K562 (cell line): Measurements from ENCODE around the gene SLC25A44. TPM values are rescaled to one million over a fixed set of nuclear protein-coding genes. Genes with fewer than 3 reads are reported as not detected.

Experiments used
- EZH2 ChIP-seq: IDR thresholded peaks from 2 replicates; pipeline ENCODE4 v1.6.1; 2012; ENCODE audit warnings: low read depth, mild to moderate bottlenecking, inconsistent platforms, low read length, borderline replicate concordance
- NR2C2 ChIP-seq, 2 experiments: fragments of 200-800 bp in 1 of 2; sonication (Bioruptor generic) in 1 of 2; sonication (generic) in 1 of 2; formaldehyde crosslinking in 1 of 2; IDR thresholded peaks; 2 replicates each; pipeline versions ENCODE4 v1.6.1 to v1.8.0; 2016 to 2022; ENCODE audit warnings: mild to moderate bottlenecking in 1 of 2, missing compliant biosample characterization in 1 of 2, missing genetic modification characterization in 1 of 2, missing genetic modification reagents in 1 of 2
- PHF20 ChIP-seq: fragments of 450-650 bp; IDR thresholded peaks from 2 replicates; pipeline ENCODE4 v1.6.1; 2018; ENCODE audit not compliant: partially characterized antibody
- PTTG1 ChIP-seq: fragments of 450-650 bp; IDR thresholded peaks from 2 replicates; pipeline ENCODE4 v1.6.1; 2016; ENCODE audit warnings: low read depth, mild to moderate bottlenecking, missing genetic modification characterization, missing compliant biosample characterization
- SREBF2 ChIP-seq: sonication (generic); formaldehyde crosslinking; IDR thresholded peaks from 2 replicates; pipeline ENCODE4 v1.4.0; 2020; ENCODE audit warnings: mild to moderate bottlenecking, missing genetic modification reagents
- SRSF1 ChIP-seq: fragments of 200-400 bp; formaldehyde crosslinking; IDR thresholded peaks from 2 replicates; pipeline ENCODE4 v1.6.1; 2017; ENCODE audit warnings: mild to moderate bottlenecking, low read depth, low read length, moderate library complexity
- TRIM28 ChIP-seq: fragments of 450-650 bp; IDR thresholded peaks from 2 replicates; pipeline ENCODE4 v1.6.1; 2017
- TSC22D4 ChIP-seq: fragments of 450-650 bp; IDR thresholded peaks from 2 replicates; pipeline ENCODE4 v1.6.1; 2016; ENCODE audit warnings: missing genetic modification characterization, missing biosample characterization, control low read depth
- ZNF263 ChIP-seq: sonication (generic); formaldehyde crosslinking; IDR thresholded peaks from 2 replicates; pipeline ENCODE4 v1.8.0; 2022; ENCODE audit warnings: mild to moderate bottlenecking, missing genetic modification reagents, borderline replicate concordance
- ZNF561 ChIP-seq: fragments of 450-650 bp; formaldehyde crosslinking; conservative IDR thresholded peaks from 2 replicates; pipeline ENCODE4 v1.4.0; 2020; ENCODE audit warnings: mild to moderate bottlenecking, moderate library complexity
- polyA plus RNA-seq, 8 experiments: library from polyadenylated mRNA; depleted of rRNA in 4 of 8; stranded (reverse) in 5 of 8; unstranded in 3 of 8; fragments of >200 nt; fragmentation: Nextera tagmentation in 2 of 8; fragmentation: Illumina TruSeq in 1 of 8; extraction: Ambion mirVana in 2 of 8; extraction: Trizol in 1 of 8; gene quantifications; 2 replicates each; pipeline versions ENCODE4 v1.2.1 to v1.2.3, GENCODE V29; 2011 to 2014; ENCODE audit warnings: inconsistent platforms in 1 of 8, missing spikeins in 1 of 8
- total RNA-seq, 7 experiments: library from RNA; depleted of rRNA in 6 of 7; stranded (reverse); fragments of >200 nt in 6 of 7; fragmentation: Illumina TruSeq in 2 of 7; extraction: Trizol in 2 of 7; gene quantifications; 2 replicates each; pipeline versions ENCODE4 v1.2.1 to v1.2.3, GENCODE V29; 2011 to 2021; ENCODE audit warnings: low replicate concordance in 1 of 7
- TF ChIP-seq, protein P1 (sequence below), 2 experiments: fragments of 450-650 bp in 1 of 2; sonication (generic) in 1 of 2; formaldehyde crosslinking in 1 of 2; IDR thresholded peaks; 2 replicates each; pipeline versions ENCODE4 v1.7.1 to v1.9.0; 2016 to 2022; ENCODE audit warnings: inconsistent platforms in 1 of 2, mild to moderate bottlenecking in 1 of 2, missing genetic modification reagents in 1 of 2
- TF ChIP-seq, protein P2 (sequence below): fragments of 250-450 bp; sonication (Bioruptor Pico); IDR thresholded peaks from 2 replicates; pipeline ENCODE4 v1.8.0; 2021; ENCODE audit warnings: mild to moderate bottlenecking, moderate library complexity
- TF ChIP-seq, protein P3 (sequence below): fragments of 450-650 bp; IDR thresholded peaks from 2 replicates; pipeline ENCODE4 v1.6.1; 2016; ENCODE audit warnings: antibody characterized with exemption

The SLC25A44 gene
- total and polyA plus RNA-seq, 9 of the 15 experiments (the other 6 are each of a cell fraction or from before 2014, with no cell fraction given): 4.4 to 22.8 (median 12.5) TPM

DNA sequence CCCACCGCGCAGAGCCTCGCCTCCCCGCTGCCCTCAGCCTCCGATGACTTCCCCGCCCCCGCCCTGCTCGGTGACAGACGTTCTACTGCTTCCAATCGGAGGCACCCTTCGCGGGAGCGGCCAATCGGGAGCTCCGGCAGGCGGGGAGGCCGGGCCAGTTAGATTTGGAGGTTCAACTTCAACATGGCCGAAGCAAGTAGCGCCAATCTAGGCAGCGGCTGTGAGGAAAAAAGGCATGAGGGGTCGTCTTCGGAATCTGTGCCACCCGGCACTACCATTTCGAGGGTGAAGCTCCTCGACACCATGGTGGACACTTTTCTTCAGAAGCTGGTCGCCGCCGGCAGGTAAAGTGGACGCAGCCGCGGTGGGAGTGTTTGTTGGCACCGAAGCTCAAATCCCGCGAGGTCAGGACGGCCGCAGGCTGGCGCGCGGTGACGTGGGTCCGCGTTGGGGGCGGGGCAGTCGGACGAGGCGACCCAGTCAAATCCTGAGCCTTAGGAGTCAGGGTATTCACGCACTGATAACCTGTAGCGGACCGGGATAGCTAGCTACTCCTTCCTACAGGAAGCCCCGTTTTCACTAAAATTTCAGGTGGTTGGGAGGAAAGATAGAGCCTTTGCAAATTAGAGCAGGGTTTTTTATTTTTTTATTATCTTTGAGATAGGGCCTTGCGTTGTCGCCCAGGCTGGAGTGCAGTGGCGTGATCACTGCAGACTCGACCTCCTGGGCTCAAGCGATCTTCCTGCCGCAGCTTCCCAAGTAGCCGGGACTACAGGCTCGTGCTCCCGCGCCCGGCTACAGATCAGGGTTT is 19.1 kb downstream of the SLC25A44 start, which contains the start of gene PMF1 (continued):
- TF ChIP-seq PHF20 (peak; percentile 86), EZH2 (no peak), SRSF1 (no peak), ZNF263 (CRISPR knock-in tag) (no peak), TSC22D4 (tag) (no peak), SREBF2 (CRISPR knock-in tag) (no peak), NR2C2 (CRISPR knock-in tag; IDR thresholded peaks at IDR 0.05) (no peak; the same call in 1 of the 2 replicates), NR2C2 (tag; IDR thresholded peaks at IDR 0.05) (peak; percentile 81), ZNF561 (no peak), TRIM28 (0 out of 2 replicates have a peak, but pooled peaks have one; percentile 56), PTTG1 (tag) (no peak)
- TF ChIP-seq, protein P1, sequence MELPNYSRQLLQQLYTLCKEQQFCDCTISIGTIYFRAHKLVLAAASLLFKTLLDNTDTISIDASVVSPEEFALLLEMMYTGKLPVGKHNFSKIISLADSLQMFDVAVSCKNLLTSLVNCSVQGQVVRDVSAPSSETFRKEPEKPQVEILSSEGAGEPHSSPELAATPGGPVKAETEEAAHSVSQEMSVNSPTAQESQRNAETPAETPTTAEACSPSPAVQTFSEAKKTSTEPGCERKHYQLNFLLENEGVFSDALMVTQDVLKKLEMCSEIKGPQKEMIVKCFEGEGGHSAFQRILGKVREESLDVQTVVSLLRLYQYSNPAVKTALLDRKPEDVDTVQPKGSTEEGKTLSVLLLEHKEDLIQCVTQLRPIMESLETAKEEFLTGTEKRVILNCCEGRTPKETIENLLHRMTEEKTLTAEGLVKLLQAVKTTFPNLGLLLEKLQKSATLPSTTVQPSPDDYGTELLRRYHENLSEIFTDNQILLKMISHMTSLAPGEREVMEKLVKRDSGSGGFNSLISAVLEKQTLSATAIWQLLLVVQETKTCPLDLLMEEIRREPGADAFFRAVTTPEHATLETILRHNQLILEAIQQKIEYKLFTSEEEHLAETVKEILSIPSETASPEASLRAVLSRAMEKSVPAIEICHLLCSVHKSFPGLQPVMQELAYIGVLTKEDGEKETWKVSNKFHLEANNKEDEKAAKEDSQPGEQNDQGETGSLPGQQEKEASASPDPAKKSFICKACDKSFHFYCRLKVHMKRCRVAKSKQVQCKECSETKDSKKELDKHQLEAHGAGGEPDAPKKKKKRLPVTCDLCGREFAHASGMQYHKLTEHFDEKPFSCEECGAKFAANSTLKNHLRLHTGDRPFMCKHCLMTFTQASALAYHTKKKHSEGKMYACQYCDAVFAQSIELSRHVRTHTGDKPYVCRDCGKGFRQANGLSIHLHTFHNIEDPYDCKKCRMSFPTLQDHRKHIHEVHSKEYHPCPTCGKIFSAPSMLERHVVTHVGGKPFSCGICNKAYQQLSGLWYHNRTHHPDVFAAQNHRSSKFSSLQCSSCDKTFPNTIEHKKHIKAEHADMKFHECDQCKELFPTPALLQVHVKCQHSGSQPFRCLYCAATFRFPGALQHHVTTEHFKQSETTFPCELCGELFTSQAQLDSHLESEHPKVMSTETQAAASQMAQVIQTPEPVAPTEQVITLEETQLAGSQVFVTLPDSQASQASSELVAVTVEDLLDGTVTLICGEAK (IDR thresholded peaks at IDR 0.05): peak; percentile 36; the same call in 1 of the 2 replicates
- TF ChIP-seq, protein P1 (CRISPR knock-in tag; IDR thresholded peaks at IDR 0.05): no peak
- TF ChIP-seq, protein P2, sequence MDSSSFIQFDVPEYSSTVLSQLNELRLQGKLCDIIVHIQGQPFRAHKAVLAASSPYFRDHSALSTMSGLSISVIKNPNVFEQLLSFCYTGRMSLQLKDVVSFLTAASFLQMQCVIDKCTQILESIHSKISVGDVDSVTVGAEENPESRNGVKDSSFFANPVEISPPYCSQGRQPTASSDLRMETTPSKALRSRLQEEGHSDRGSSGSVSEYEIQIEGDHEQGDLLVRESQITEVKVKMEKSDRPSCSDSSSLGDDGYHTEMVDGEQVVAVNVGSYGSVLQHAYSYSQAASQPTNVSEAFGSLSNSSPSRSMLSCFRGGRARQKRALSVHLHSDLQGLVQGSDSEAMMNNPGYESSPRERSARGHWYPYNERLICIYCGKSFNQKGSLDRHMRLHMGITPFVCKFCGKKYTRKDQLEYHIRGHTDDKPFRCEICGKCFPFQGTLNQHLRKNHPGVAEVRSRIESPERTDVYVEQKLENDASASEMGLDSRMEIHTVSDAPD: no peak
- TF ChIP-seq, protein P3, sequence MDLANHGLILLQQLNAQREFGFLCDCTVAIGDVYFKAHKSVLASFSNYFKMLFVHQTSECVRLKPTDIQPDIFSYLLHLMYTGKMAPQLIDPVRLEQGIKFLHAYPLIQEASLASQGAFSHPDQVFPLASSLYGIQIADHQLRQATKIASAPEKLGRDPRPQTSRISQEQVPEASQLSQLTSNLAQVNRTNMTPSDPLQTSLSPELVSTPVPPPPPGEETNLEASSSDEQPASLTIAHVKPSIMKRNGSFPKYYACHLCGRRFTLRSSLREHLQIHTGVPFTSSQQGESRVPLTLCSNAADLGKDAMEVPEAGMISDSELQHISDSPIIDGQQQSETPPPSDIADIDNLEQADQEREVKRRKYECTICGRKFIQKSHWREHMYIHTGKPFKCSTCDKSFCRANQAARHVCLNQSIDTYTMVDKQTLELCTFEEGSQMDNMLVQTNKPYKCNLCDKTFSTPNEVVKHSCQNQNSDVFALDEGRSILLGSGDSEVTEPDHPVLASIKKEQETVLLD: no peak
